HG02840 (cell line): Measurements from ENCODE around the gene GJB4.
"Not testable (repeated sequence)": the region's sequence is repeated elsewhere in the genome, so short reads cannot be mapped to it uniquely, and the experiment has no call there.

Experiments
- ATAC-seq: cut with Tn5 transposase; IDR thresholded peaks from one replicate; pipeline ENCODE4 v1.9.1; 2021; ENCODE audit warnings: mild to moderate bottlenecking, moderate library complexity, moderate number of reproducible peaks; ENCODE audit not compliant: unreplicated experiment, low FRiP score

GJB4 gene

DNA sequence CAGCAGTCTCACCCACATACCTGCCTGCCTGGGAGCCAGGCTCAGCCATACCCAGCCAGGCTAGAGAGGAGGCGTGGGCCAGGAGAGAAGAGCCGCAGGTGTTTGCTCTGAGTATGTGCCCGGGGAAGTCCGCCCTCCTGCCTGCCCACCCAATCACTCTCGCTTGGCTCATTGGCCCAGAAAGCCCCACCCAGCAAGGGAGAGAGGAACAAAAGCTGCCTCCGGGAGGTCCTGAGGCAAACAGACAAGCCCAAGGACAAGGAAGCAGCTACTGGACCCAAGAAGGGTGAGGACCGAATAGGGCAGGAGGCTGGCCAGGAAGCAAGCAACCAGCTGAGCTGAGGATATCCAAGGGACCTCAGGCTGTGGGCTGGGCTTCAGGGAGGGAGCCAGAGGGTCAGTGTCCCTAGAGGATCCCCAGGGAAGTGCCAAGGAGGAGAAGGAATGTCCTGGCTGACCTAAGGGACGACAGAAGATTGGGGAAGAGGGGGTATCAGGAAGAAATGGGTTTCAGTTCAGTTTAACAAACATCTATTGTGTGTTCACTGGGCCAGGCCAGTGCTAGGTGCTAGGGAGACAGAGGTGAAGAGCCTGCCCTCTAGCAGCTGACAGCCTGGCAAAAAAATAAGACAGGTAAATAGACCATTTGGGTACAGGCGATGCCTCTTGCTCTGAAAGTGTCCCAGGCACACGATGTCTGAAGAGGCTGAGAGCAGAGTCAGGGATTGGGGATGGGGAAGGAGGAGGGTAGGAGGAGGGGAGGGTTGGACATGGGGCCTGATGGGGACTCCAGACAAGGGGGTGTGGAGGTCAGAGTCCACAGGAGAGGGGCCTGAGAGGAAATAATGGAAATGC is at the start of gene GJB4:
Gene GJB4 (plus strand): TSS at position 238 of the 855 bp plus-strand sequence. CDS start 1,515 bp downstream, outside the sequence.
- no peak for ATAC-seq

- no peak for ATAC-seq
Measured at GRCh38 chr1:34710812-34711211, 48.7 kb upstream of the GJB4 start.

DNA sequence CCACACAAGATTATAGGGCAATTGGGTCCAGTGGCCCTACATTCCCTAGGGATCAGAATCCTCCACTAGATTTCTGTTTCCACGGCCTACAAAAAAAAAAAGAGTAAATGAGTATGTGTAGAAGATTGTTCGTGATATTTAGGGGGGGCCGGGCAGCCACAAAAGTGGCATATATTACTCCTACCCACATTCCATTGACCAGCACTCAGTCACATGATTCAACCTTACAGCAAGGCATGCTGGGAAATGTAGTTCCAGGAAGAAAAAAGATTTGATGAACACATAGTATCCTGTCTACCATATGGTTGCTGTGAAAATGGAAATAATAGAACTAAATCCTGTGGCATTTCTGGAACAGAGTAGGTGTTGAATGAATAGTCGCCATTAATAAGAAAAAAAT is 48.1 kb upstream of the GJB4 start:
- no peak for ATAC-seq

- no peak for ATAC-seq
Measured at GRCh38 chr1:34712007-34712688, 47.4 kb upstream of the GJB4 start.

DNA sequence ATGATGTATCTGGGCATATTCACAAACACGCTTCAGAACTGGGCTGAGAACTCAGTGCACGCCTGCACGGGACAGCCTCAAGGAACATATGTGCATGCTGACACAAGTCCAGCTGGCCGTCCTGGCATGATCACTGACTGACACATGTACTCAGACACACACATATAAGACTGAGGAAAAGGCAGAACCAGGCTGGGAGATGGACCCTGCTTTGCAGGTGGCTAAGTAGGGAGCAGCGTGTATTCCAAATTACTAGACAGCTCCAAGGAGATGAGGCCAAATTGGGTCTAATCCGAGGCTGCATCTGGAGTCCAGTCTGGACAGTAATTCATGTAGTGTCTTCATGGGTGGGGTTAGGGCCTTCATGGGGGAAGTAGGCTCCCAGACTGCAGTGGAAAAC is 46.1 kb upstream of the GJB4 start:
- no peak for ATAC-seq

DNA sequence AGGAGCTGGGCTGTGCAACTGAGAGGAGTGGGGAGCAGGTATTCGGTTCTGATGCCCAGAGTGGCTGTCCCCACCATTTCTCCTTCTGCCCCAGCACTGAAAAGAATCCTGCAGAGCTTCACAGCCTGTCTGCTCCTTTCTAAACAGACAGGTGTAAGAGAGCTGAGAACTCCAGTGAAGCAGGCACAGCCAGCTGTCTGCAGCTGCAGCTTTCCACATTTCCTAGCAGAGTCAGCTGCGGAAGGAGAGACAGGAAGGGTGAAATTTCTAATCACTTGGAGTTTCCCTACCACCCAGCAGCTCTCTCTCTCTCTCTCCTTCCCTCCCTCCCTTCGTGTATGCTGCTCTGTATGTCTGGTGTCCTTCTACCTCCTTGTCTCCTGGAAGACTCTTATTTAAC is 45.2 kb upstream of the GJB4 start:
- ATAC-seq: no peak

DNA sequence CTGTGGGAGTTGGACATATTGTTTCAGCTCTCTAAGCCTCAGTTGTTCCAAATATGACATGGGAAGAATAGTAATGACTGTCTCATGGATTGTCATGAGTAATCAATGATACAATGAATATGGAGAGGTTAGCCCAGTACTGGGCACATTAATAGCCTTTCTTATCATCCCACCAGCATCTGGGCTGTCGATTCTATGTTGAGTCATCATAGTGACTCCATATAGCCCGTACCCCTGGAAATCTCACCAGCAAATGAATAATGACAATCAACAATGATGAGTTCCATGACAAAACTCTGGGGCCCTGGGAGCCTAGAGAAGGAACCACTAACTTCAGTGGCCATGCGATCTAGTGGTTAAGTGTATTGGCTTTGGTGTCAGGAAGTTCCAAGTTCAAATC is 44.4 kb upstream of the GJB4 start:
- no peak for ATAC-seq

DNA sequence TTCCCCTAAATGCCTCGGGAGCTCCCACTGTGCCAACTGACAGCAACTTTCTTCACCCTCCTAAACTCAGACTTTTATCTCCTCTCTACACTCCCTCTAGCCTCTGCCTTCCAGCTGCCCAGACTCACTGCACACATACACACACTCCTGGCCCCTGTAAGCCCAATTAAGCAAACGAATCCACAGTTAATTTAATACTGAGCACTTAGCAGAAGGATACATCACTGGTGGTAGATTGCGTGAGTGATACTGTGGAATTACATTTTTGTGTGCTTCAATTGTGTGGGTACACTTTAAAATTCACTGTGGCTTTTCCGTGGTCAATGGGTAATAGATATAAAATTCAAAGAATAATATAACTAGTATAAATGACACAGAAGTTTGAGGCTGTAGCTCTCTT is 38.3 kb upstream of the GJB4 start:
- no peak for ATAC-seq

DNA sequence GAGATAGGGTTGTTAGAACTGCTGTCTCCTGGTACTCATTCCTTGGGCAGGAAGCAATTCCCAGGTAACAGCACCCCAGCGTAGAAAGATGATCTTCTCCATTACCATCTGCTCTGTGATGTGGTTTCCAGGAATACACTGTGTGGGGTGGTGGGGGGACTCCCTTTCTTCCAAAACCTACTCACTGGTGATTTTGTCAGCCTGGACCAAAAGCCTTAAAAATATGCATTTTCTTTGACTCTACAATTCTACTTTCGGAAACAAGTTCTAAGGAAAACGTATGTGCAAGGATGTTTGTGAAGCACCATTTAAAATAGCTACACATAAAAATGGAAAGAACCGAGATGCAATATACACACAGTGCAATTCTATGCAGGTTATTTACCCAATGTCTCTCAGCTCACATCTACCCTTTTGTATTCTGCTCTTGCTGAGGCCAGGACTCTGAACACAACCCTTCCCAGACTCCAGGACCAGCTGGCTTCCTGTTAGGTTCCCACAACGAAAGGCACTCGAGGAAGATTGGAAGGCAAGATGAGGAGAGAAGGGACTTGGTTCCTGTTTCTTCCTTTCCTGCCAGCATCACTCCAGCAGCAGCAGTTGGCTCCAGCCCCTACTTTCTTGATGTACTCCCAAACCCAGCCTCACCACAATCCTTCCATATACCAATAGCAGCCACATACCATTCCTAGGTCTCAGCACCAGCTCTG is 37.7 kb upstream of the GJB4 start:
- no peak for ATAC-seq

- no peak for ATAC-seq
Measured at GRCh38 chr1:34726861-34727260, 32.7 kb upstream of the GJB4 start.

DNA sequence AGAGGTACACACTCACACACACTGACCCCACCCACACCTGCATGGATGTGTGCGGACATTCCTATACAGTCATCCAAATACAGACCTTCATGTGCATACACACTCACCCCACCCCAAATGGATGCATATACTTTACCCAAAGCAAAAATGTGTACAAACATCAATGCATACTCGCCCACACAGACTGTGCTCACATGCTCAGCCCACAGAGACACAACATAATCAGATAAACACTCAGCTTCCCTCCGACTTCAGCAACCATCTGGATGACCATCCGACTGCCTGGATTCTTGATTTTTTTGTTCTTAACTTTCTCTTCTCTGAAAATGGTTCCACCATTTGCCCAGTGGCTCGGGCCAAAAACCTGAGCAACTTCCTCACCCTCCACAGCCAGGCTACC is 29.1 kb upstream of the GJB4 start:
- ATAC-seq: no peak

DNA sequence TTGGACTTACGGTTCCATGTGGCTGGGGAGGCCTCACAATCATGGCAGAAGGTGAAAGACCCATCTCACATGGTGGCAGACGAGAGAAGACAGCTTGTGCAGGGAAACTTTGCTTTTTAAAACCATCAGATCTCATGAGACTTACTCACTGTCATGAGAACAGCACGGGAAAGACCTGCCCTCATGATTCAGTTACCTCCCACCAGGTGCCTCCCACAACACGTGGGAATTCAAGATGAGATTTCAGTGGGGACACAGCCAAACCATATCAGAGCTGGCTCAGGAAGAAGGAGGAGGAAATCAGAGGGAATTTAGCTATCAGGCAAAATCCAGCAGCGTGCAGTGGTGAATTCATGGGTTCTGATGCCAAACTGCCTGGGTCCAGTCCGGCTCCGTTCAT is 26.7 kb upstream of the GJB4 start:
- not testable (repeated sequence) for ATAC-seq

DNA sequence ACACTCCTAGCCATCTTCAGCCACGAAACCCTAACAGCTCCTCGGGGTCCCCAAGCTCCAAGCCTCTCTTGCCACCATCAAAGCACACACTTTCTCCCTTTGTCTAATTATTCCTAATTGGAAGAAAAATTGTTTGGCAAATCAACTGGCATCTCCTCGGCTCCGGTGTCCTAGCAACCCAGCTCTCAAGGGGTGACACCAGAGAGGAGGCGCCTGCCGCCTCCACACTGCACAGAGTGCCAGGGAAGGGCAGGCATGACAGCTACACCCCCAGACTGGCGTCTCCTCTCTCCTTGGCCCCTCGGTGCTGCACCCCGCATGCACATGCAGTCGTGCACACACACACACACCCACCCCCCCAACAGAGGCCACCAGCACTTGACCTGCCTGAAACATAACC is 22.8 kb upstream of the GJB4 start:
- no peak for ATAC-seq

- not testable (repeated sequence) for ATAC-seq
Measured at GRCh38 chr1:34737236-34737635, 22.3 kb upstream of the GJB4 start.

DNA sequence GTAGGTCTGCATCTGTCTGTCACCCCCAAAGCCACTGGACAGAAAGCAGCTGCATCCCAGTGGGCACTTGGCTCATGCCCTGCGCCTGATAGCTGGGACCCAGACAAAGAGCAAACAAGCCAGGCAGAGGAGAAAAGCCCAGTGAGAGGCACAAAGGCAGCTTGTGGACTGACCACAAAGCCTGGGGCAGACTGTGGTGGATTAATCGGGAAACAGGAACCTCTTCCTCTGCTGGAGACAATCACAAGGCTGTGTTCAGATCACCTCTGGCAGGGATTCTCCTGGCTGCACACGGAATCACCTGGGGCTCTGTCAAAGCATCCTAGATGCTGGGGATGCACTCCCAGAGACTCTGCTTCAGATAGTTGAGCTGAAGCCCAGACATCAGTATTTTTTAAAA is 19.9 kb upstream of the GJB4 start:
- ATAC-seq: no peak

DNA sequence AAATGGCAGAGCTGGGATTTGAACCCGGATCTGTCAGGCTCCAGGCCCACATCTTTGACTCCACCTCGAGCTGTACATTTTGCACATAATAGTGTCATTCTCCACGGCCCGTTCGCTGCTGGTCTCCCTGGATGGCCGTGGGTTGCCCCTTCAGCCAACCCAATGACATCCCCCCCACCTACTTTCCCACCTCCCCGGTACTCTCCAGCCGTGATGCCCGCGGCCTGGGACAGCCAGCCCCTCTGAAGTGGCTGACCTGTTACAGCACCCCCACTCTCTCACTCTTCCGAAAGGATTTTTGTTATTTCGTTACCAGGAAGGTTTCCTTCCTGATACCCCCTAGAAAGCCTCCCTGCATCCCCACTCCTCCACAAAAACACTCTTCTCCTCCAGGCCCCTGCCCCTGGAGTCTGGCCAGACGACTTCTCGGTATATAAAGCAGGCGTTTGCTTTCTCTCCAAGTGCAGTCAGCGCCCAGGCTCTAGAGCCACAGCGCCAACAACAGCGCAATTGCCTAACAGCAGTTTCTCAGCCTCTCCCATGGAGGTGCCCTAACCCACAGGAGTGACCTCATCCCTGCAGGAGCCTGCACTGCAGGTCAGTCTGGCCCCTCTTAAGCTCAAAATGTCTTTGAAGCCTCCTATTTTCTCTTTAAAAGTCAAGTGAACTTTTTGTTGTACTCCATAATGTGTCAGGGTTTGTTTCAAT is 19.2 kb upstream of the GJB4 start:
- no peak for ATAC-seq

GRCh38 chr1:34742667-34743270 is 16.8 kb upstream of the GJB4 start:
- ATAC-seq: no peak

- no peak for ATAC-seq
Measured at GRCh38 chr1:34743775-34744174, 15.8 kb upstream of the GJB4 start.

DNA sequence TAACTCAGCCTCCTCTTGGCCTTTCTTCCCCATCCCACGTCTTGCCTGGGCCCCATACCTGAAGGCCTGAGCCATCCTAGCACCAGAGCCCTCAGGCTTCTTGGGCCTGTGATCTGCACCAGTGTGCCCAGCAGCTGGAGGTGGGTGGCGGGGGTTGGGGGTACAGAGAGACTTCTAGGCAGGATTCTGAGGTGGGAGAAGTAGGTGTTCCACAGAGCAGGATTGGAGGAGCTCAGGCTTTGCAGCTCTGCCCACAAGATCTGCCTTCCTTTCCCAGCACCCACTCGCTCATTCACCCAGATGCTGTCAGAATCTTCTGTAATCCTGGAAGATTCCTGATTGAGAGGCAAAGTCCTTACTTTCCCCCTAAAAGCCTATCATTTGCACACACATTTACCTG is 14.7 kb upstream of the GJB4 start:
- no peak for ATAC-seq

DNA sequence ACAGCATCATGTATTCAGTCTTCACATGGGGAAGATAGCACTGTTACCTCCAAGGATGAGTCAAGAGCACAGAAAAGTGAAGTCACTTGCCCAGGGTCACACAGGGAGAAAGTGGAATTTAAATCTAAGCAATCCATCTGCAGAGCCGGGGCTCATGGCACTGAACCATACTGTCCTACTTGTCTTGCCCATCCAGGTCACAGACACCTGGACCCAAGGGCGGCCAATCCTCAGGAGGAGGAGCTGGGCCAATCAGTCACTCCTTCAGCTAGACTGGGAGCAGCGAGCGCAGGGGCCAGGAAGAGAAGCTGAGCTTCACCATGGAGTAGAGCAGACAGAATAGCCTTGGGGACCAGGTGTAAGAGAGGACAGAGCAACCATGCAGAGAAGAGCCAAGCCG is 13.9 kb upstream of the GJB4 start:
- ATAC-seq: no peak
